ENCODE results near the gene POLN. TPM values are rescaled to one million over a fixed set of nuclear protein-coding genes. Genes with fewer than 3 reads are reported as not detected.
A peak's percentile ranks its signal among the peaks of the same experiment; 100 is the strongest.
"Not testable (repeated sequence)": the region's sequence is repeated elsewhere in the genome, so short reads cannot be mapped to it uniquely, and the experiment has no call there.

Gene POLN
- total RNA-seq, 1 donor from 2014 or later: 2.0 TPM

DNA sequence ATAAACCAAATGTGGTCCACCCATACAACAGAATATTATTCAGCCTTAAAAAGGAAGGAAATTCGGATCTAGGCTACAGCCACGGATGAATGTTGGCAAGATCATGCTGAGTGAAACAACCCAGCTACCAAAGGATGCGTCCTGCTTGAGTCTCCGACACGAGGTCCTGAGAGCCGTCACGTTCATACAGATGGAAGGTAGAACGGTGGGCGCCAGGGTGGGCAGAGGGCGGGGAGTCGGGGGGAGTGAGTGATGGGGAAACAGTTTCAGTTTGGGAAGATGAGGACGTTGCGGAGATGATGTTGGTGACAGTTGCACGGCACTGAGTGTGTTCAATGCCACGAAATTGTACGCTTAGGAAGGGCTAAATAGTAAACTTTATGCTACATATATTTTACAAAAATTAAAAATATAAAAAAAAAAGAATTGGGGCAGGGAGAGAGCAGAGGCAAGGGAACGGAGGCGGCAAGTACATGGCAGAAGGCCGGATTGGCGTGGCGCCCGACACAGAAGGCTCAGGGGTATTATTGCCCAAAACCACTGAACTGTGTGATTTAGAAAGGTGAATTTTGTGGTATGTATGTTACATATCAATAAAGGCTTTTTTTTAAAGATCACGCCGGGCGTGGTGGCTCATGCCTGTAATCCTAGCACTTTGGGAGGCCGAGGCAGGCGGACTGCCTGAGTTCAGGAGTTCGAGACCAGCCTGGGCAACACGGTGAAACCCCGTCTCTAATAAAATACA, 34.8 kb upstream of the POLN start:
- DNase-seq (ENCODE audit: missing footprints) (peak; percentile 57), ATAC-seq (no peak)
- intact Hi-C loops (cut with DNase I): no loop called here

DNA sequence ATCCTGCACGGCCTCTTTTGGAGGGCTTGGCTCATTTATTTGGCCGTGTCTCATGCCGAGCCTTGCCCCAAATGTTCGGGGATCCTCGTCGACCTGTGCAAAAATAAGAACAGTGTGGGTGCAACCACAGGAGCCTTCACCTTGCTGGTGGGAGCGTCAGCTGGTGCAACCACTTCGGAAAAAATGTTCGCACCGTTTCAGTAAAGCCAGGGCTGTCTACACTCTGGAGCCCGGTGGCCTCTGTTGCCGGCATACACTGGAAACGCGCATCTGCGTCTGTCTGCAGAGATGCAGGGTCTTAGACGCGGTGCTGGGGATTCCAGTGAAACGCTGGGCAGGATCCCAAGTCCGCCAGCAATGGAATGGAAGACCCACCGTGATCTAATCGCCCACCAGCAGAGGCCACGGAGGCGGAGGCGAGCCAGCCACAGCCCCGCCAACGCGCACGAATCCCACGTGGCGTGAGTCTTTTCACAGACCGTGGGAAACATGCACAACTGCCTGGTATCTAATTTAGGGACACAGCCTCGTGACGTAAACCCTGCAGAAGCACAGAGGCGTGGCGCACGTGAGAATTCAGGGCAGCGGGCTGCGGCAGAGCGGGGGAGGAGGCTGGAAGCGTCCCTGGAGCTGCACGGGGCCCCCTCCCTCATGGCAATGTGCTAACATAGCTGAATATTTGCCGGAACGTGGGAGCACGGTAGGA, 33.8 kb upstream of the POLN start:
- DNase-seq (ENCODE audit: missing footprints): peak; percentile 50
- intact Hi-C loops (cut with DNase I): no loop called here
- ATAC-seq: no peak

DNA sequence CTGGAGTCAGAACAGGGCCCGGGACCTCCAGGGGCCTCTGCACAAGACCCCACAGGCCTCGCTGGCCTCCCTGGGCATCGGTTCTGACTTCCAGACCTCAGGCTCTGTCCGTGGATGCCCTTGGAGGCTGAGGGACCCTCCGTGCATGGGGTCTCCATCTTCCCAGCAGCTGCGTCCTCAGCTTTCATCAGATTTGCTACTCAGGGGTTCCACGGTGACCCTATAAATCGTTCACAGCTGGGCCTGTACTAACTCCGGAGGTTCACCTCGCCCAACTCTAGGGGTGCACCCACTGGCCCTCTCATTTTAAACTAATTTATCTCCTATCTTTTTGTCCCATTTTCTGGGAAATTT, 33.1 kb upstream of the POLN start:
- intact Hi-C loops (cut with DNase I); ATAC-seq: not testable (repeated sequence)
- DNase-seq (ENCODE audit: missing footprints): peak; percentile 50

DNA sequence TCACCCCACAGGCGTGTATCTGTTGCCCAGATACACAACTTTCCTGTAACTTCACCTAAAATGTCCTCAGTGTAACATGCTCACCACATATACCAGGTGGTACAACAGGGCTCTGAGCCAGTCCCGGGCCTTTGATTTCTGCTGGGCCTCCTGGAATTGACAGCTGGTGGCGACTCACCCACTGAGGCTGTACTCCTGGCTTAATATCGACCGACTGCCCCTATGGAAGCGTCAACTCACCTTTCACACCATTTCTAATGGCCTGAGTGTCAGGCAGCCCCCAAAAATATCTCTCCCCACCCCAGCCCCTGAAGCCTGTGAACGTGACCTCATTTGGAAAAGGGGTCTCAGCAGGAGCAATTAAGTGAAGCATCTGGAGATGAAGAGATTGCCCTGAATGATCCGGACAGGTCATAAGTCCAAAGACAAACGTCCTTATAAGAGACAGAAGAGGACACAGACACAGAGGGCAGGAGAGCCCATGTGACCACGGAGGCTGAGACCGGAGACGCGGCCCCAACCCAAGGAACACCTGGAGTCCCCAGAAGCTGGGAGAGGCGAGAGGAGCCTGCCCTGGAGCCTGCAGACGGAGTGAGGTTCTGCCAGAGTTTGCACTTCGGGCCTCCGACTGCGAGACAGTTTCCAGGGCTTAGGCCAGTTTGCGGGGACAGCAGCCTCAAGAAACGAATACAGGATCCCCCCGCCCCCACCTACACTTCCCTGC, 32.6 kb upstream of the POLN start:
- intact Hi-C loops (cut with DNase I): no loop called here
- DNase-seq (ENCODE audit: missing footprints): peak; percentile 68
- no peak for ATAC-seq

DNA sequence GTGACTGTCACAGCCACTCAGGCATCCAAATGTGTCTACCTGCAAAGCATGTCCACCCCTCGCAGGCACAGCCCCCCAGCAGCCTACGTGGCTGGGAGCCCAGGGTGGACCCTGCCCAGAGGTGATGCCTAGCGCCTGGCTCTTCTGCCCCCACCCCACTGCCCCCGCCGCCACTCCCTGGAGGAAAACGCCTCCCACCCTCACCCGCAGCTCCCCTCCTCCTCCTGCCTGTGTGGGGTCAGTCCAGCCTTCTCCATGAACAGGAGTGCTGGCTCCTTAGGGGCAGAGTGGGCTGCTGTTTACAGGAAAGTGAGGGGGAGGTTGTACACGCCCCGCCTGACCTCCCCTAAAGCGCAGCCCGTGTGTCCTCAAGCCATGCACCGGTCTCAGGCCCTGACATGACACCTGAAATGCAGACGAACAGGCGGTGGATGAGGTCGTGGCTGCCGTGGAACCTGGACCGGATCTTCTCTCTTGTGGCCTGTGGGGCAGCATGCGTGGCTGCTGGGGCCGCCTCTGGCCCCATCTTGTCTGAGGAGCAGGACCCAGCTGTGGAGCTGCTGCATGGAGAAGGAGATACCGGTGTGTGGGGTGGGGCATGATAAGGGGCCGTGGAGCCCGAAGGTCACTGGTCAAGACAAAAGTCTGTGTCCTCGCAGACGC, 31.9 kb upstream of the POLN start:
- intact Hi-C loops (cut with DNase I): no loop called here
- DNase-seq (ENCODE audit: missing footprints) (peak; percentile 62), ATAC-seq (no peak)

DNA sequence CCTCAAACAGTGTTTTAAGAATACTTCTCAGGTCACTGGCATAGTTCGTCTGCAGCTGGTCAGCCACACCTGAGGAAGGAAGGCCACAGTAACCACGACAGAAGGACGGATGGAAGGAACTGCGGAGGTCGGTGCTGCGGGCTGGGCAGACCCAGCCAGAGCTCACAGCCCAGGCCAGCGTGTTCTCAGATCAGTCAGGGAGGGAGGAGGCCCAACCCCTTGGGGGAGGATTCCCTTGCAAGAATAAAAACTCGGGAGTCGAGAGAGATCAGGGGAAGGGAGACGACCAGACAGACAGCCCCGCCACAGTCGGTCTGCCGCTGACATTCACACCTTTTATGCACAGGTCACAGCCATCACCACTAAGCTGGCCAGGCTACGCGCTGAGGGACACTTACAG, 31.3 kb upstream of the POLN start:
- intact Hi-C loops (cut with DNase I): no loop called here
- ATAC-seq: no peak

DNA sequence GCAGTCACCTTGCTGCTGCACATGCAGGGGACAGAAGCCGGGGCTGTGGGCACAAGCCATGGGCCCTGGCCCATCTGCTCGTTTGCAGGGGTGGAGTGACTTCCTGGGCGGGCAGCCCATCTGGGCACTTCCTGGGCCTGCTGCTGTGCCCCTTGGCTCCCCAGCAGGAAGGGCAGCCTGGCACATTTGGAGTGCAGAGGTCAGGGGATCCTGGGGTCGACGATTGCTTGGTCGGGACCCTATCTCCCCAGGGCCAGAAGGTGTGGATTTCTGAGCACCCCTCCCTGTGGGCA, 30.9 kb upstream of the POLN start:
- intact Hi-C loops (cut with DNase I): no loop called here
- ATAC-seq (no peak), DNase-seq (ENCODE audit: missing footprints) (no peak)

More for the DNA sequence above, 31.3 kb upstream of the POLN start:
- no peak for DNase-seq (ENCODE audit: missing footprints)

DNA sequence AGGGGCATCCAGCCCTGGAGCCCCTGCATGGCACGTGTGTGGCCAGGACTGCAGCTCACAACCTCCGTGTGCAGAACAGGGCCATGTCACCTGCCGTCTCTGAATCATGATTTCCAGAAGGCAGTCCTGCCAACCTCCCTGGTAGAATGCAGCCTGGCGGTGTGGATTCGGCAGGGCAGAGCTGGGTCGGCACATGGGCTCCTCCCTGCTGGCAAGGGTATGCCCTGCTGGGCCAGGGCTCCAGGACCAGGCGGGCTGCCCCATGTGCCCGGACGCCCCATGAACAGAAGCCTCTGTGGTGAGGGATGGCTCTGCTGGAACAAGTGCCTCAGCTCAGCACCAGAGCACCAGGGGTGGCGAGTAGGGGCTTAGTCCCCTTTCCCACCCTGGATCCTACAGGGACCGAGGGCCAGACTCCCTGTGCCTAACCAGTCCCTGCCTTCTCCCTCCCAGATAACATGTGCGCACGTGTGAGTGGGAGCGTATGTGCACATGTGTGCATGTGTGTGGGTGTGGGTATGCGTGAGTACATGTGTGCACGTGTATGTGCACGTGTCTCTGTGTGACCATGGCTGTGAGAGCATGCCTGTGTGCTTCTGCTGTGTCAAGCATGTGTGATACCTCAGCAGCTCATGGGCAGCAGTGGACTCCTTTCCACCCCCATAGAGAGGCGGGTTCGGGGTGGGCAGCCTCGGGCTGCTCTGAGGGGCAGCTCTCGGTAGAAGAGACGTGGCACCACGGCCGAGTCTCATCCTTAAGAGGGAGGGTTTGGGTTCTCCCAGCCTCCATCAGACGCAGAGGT, 30.3 kb upstream of the POLN start:
- DNase-seq (ENCODE audit: missing footprints) (peak; percentile 49), ATAC-seq (no peak)
- intact Hi-C loops (cut with DNase I): no loop called here

DNA sequence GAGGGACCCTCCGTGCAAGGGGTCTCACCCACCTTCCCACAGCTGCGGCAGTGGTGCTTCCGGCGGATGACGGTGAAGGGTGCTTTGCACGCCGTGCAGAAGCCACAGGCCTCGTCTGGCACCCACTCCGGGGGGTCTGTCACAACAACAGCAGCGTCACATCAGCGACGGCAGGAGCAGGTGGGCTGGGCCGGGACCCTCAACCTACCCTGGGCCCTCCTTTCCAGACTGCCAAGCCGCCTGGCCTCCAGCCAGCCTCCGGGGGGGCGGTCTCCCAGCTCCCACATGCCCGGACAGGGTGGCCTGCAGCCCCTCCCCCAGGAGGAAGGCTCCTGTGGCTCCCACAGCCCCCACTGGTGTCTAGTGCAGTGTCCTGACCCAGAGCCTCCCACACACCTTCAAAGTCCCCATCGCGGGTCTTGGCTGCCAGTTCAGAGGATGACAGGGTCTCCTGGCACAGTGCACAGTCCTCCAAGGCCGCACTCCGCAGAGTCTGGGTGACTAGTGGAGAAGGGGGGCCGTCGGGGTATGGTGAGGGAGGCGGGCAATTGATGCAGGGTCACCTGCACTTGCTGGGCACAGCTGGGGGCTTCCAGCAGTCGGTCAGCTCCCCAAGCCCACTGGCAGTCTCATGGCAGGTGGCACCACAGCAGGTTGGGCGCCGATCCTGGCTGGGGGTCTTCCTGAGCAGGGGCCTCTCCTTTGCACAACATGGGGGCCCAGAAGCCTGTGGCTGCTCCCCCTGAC, 29.5 kb upstream of the POLN start:
- DNase-seq (ENCODE audit: missing footprints): peak; percentile 37
- ATAC-seq: peak; percentile 5
- intact Hi-C loops (cut with DNase I): no loop called here

DNA sequence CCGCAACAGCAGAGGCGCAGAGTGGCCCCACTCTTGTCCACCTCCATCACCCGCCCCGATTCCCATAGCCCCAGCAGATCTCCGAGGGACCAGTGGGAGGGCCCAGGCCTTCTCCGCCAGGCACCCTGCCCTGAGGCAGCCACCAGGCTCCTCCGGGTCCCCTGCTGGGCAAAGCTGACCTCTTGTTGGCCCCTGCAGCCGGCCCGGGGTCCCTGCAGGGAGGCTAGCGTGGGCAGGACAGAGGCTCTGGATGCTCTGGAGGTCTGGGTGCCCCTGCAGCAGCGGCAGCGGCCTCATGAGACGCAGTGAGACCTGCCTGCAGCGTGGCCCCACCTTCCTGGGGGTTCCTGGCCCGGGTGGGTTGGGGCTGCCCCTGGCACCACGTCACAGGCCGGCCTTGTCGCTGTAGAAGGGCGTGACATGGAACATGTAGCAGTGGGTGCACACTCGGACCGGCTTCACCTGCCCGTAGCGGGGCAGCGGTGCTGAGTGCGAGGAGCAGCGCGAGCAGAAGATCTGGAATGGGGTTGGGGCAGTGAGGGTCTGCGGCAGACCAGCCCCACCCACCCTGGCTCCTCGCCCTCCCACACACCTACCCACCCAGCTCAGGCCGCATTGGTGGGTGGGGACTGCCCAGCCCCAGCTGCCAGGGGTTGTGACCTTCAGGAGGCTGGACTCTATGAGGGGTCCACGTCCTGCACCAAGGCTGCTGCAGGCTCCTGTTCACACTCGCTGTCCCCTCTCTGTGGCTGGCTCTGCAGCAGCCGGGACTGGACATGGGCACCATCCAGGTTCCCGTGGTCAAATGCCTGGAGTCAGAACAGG, 28.6 kb upstream of the POLN start:
- no peak for ATAC-seq
- peak; percentile 58 for DNase-seq (ENCODE audit: missing footprints)
- intact Hi-C loops (cut with DNase I): no loop called here

DNA sequence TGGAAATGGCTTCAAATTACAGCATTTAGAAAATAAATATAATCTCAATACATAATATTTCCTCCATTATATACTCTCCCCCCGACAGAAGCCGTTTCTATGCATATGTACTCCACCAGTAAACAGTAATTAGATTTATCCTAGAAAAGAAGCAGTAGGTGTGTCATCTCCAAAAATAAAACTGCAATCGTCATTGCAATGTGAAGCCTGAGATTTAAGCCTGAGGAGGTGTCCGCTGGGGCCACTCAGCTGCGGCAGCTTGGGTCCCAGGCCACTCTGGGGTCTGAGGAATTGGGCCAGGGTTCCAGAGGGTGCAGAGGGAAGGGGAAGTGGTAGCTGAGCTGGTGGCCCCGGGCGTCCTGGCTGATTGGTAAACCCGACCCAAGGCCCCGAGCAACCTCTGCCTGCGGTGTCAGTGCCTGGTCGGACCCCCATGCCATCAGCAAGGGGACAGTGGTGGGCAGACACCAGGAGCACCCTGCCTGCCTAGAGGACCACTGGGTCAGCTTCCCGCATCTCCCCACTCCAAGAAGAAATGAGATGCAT, 27.8 kb upstream of the POLN start:
- ATAC-seq (no peak), DNase-seq (ENCODE audit: missing footprints) (peak; percentile 66)
- intact Hi-C loops (cut with DNase I): loop anchor here (5.0 to 10.0 kb wide), 2 partner anchors 83 to 195 kb away; partner anchors contain the start of gene RNF4

DNA sequence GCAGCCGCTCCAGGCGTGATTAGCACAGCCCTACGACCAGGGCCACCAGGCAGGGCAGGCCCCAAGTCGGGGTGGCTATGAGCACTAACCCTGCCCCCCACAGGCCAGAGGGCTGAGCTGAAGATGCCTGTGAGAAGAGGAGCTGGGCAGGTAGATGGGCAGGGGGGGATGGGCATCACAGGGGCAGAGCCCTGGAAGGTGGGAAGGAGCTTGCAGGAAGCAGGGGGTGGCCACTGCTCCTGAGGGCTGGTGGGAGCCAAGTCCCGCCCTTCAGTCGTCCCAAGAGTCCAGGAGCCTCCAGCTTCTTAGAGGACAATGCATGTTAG, 27.2 kb upstream of the POLN start:
- ATAC-seq (no peak), DNase-seq (ENCODE audit: missing footprints) (peak; percentile 50)
- intact Hi-C loops (cut with DNase I): loop anchor here (5.0 to 10.0 kb wide), 2 partner anchors 83 to 196 kb away; partner anchors contain the start of gene RNF4

DNA sequence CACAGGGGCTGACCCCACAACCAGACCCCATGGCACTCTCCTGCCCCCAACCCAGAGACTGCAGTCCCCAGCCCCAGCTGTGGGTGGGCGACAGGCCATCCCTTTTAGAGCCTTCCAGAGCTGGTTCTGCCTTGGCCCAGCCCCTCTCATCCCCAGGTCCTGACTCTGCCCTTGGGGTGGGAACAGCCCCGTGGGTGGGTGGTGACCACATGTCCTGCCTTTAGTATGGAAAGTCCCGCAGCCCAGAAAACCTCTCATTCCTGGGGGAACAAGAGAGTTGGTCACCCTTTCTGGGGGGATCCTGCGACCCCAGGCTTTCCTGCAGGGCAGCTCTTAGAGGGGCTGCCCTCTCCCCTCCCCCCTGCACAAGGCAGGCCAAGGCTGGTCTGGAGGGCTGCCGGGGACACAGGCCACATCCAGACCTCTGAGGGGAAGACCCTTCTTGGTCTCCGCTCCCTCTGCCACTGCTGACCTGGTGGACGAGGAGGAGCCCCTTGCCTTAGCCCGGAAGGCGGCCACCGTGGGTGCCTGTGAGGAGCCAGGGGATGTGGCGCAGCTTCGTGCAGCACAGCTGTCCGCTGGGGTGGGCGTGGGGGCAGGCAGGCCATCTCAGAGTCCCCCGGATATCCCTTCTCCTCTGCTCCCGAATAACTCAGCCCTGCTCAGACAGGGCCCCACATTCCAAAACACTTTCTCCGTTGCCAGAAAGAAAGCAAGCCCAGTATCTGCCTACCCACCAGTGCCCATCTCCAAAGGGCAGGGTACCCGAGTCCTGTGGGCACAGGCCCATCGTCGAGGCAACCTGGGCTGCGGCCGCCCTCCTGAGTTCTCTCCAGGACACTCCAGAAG, 26.7 kb upstream of the POLN start:
- intact Hi-C loops (cut with DNase I): loop anchor here (5.0 to 10.0 kb wide), 2 partner anchors 84 to 196 kb away; partner anchors contain the start of gene RNF4
- no peak for ATAC-seq
- DNase-seq (ENCODE audit: missing footprints): peak; percentile 62

DNA sequence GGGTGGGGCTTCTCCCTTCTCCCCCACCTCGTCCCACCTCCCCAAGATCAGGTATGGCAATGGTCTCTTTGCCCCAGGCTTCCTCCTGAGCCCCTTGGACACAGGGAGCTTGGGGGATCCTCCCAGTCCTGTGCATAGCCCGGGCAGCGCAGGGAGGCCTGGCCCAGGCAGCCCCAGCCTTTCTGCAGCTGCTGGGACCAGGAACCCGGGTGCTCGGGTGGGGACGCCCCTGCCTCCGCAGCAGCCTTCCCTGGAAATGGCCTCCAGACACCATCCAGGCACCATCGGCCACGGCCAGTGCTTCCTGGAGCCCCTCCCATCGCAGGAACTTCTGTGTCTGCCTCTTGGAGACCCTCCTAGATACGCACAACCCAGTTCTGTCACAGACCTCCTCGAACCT, 25.9 kb upstream of the POLN start:
- DNase-seq (ENCODE audit: missing footprints): peak; percentile 47
- intact Hi-C loops (cut with DNase I): loop anchor here (5.0 to 10.0 kb wide), 2 partner anchors 84 to 197 kb away; partner anchors contain the start of gene RNF4
- ATAC-seq: no peak

DNA sequence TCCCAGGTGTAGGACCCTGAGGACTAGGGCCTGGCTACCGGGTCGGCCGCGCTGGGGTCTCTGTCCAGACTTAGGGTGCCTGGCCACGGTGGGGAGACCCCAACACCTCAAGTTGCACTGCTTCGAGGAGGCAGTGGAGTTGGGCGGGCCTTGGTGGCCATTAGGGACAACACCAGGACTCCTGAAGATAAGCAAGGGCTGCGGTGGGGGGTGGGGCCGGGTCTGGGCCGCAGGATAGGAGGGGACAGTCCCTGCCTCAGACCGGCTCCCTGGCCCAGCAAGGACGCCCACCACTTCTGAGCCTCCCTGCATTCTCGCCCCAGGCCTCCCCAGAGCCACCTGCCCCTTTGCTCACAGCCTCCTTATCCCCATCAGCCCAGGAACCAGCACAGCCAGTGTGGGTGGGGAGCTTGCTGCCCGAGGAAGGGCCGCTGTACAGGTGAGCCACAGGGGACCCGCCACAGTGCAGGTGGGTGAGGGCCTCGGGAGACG, 25.4 kb upstream of the POLN start:
- intact Hi-C loops (cut with DNase I): loop anchor here (5.0 to 10.0 kb wide), 2 partner anchors 85 to 197 kb away; partner anchors contain the start of gene RNF4
- peak; percentile 53 for DNase-seq (ENCODE audit: missing footprints)
- no peak for ATAC-seq

DNA sequence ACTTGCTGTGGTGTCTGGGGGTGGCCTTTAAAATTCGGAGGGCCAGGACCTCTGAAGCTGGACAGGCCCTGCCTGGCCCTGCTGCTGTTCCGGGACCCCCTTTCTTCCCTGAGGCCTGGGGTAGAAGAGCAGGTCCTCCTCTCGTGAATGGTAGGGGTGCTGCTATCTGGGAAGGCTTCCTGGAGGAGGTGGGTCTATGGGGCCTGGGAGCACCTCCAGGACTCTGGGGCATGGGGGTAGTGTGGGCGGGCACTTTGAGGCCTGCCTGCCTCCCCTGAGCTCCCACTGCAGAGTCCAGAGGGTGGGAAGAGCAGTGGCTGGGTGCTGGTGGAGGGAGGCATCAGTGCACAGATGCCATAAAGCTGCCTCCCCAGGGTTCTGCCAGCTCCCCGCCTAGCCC, 24.9 kb upstream of the POLN start:
- DNase-seq (ENCODE audit: missing footprints) (no peak), ATAC-seq (no peak)
- intact Hi-C loops (cut with DNase I): loop anchor here (5.0 to 10.0 kb wide), 2 partner anchors 85 to 198 kb away; partner anchors contain the start of gene RNF4
